Dermis blood vessel endothelial cell (primary cell): ENCODE data around the gene LIF. TPM values are rescaled to one million over a fixed set of nuclear protein-coding genes. Genes with fewer than 3 reads are reported as not detected.

Experiments
- DNase-seq: peaks from one replicate; pipeline ENCODE4 v3.0.0; 2010
- total RNA-seq: library from RNA; depleted of rRNA; stranded (reverse); fragments of >200 nt; gene quantifications from 2 replicates; pipeline ENCODE4 v1.2.3, GENCODE V29; 2014

Gene LIF
- total RNA-seq = 1.1 and 1.7 TPM in 2 replicates

GRCh38 chr22:30245985-30246813 lies at the start of gene LIF:
Gene LIF, minus strand, starts transcription at chr22:30246759. Its CDS starts 64 bp downstream, at chr22:30246695.
- peak; percentile 23 for DNase-seq

GRCh38 chr22:30296324-30296723 lies 49.8 kb upstream of the LIF start:
- DNase-seq = no peak

GRCh38 chr22:30295576-30295975 lies 49.0 kb upstream of the LIF start:
- no peak for DNase-seq

GRCh38 chr22:30294830-30295229 lies 48.3 kb upstream of the LIF start:
- no peak for DNase-seq

- no peak for DNase-seq
Measured at GRCh38 chr22:30294066-30294465, 47.5 kb upstream of the LIF start.

GRCh38 chr22:30293026-30293425 lies 46.5 kb upstream of the LIF start:
- no peak for DNase-seq

- DNase-seq = no peak
Measured at GRCh38 chr22:30292069-30292970, 45.8 kb upstream of the LIF start.

GRCh38 chr22:30291058-30291892 lies 44.7 kb upstream of the LIF start:
- peak; percentile 96 for DNase-seq

- DNase-seq = peak; percentile 76
Measured at GRCh38 chr22:30290342-30291057, 43.9 kb upstream of the LIF start.

GRCh38 chr22:30289980-30290313 lies 43.4 kb upstream of the LIF start:
- no peak for DNase-seq

GRCh38 chr22:30289141-30289979 lies 42.8 kb upstream of the LIF start, which contains the start of gene CASTOR1:
Gene CASTOR1, minus strand, starts transcription at chr22:30289505. Its CDS starts 8 bp downstream, at chr22:30289497.
- peak; percentile 97 for DNase-seq

GRCh38 chr22:30288419-30289140 lies 42.0 kb upstream of the LIF start:
- no peak for DNase-seq

GRCh38 chr22:30287648-30288418 lies 41.3 kb upstream of the LIF start:
- peak; percentile 94 for DNase-seq

GRCh38 chr22:30286813-30287647 lies 40.5 kb upstream of the LIF start:
- DNase-seq = peak; percentile 79

- DNase-seq = no peak
Measured at GRCh38 chr22:30286331-30286730, 39.8 kb upstream of the LIF start.

GRCh38 chr22:30285846-30286200 lies 39.3 kb upstream of the LIF start:
- DNase-seq = no peak

GRCh38 chr22:30285176-30285845 lies 38.8 kb upstream of the LIF start:
- no peak for DNase-seq

- no peak for DNase-seq
Measured at GRCh38 chr22:30284666-30285065, 38.1 kb upstream of the LIF start.
